Neural cell (in vitro differentiated cells): ENCODE data around the gene RBM4B. TPM values are rescaled to one million over a fixed set of nuclear protein-coding genes. Genes with fewer than 3 reads are reported as not detected.

Experiments
- H2AFZ ChIP-seq: fragments of 200-600, 300-800 bp; sonication (generic), shearing (Covaris generic); 2 replicates; pipeline ENCODE4 v1.6.0; 2014; ENCODE audit warnings: low read depth, mild to moderate bottlenecking, antibody characterized with exemption, low read length, moderate library complexity
- H3F3A ChIP-seq: fragments of 200-600 bp; shearing (Covaris generic); 2 replicates; pipeline ENCODE4 v1.6.1; 2016; ENCODE audit warnings: mild to moderate bottlenecking, moderate library complexity, mixed read lengths, antibody characterized with exemption, low read length; ENCODE audit not compliant: insufficient read depth, poor library complexity, severe bottlenecking
- H3K27ac ChIP-seq: fragments of 200-600, 300-800 bp; sonication (generic), shearing (Covaris generic); 2 replicates; pipeline ENCODE4 v1.5.1; 2014; ENCODE audit warnings: mild to moderate bottlenecking, low read length, moderate library complexity
- H3K27me3 ChIP-seq: fragments of 300-800, 200-600 bp; sonication (generic), shearing (Covaris generic); 2 replicates; pipeline ENCODE4 v1.6.0; 2014; ENCODE audit warnings: mild to moderate bottlenecking, low read depth, low read length, moderate library complexity; ENCODE audit not compliant: insufficient read depth
- H3K36me3 ChIP-seq: fragments of 300-800, 200-600 bp; sonication (generic), shearing (Covaris generic); 2 replicates; pipeline ENCODE4 v1.5.1; 2014; ENCODE audit warnings: mild to moderate bottlenecking, antibody characterized with exemption, low read length, moderate library complexity; ENCODE audit not compliant: insufficient read depth
- H3K4me2 ChIP-seq: fragments of 300-800, 200-600 bp; sonication (generic), shearing (Covaris generic); 2 replicates; pipeline ENCODE4 v1.6.0; 2014; ENCODE audit warnings: mild to moderate bottlenecking, low read length
- H3K4me3 ChIP-seq: fragments of 300-800, 200-600 bp; sonication (generic), shearing (Covaris generic); 2 replicates; pipeline ENCODE4 v1.5.1; 2014; ENCODE audit warnings: mild to moderate bottlenecking, low read length, moderate library complexity
- H3K79me2 ChIP-seq: fragments of 200-600 bp; shearing (Covaris generic); replicated peaks from 2 replicates; pipeline ENCODE4 v1.6.0; 2014; ENCODE audit warnings: mild to moderate bottlenecking, low read length, moderate library complexity; ENCODE audit not compliant: insufficient read depth
- H3K9ac ChIP-seq: fragments of 300-800, 200-600 bp; sonication (generic), shearing (Covaris generic); 2 replicates; pipeline ENCODE4 v1.6.1; 2016; ENCODE audit warnings: mild to moderate bottlenecking, low read length, mixed read lengths
- H3K9me2 ChIP-seq: fragments of 200-600 bp; shearing (Covaris generic); 2 replicates; pipeline ENCODE4 v1.6.1; 2016; ENCODE audit warnings: mild to moderate bottlenecking, low read length, mixed read lengths; ENCODE audit not compliant: insufficient read depth
- H3K9me3 ChIP-seq: fragments of 200-600, 300-800 bp; sonication (generic), shearing (Covaris generic); 2 replicates; pipeline ENCODE4 v1.6.1; 2016; ENCODE audit warnings: mild to moderate bottlenecking, mixed run types, low read length, moderate library complexity, mixed read lengths
- H4K20me1 ChIP-seq: fragments of 200-600 bp; shearing (Covaris generic); 2 replicates; pipeline ENCODE4 v1.6.1; 2016; ENCODE audit warnings: mild to moderate bottlenecking, mixed run types; ENCODE audit not compliant: insufficient read depth
- EP300 ChIP-seq: fragments of 450-650 bp; conservative IDR thresholded peaks from 2 replicates; pipeline ENCODE4 v1.6.1; 2014; ENCODE audit warnings: antibody characterized with exemption, mild to moderate bottlenecking, moderate library complexity; ENCODE audit not compliant: poor library complexity, severe bottlenecking
- EZH2 ChIP-seq: fragments of 200-600, 300-800 bp; shearing (Covaris generic), sonication (generic); IDR thresholded peaks from 2 replicates; pipeline ENCODE4 v1.6.1; 2014; ENCODE audit warnings: antibody characterized with exemption, low read length, borderline replicate concordance, mild to moderate bottlenecking; ENCODE audit not compliant: insufficient read depth, poor library complexity, severe bottlenecking
- MXI1 ChIP-seq: fragments of 450-650 bp; conservative IDR thresholded peaks from 2 replicates; pipeline ENCODE4 v1.6.1; 2014; ENCODE audit warnings: antibody characterized with exemption, mild to moderate bottlenecking; ENCODE audit not compliant: poor library complexity, severe bottlenecking
- POLR2AphosphoS5 ChIP-seq: IDR thresholded peaks from 2 replicates; pipeline ENCODE4 v1.6.1; 2012
- RAD21 ChIP-seq: fragments of 450-650 bp; conservative IDR thresholded peaks from 2 replicates; pipeline ENCODE4 v1.6.1; 2014; ENCODE audit warnings: antibody characterized with exemption, mild to moderate bottlenecking, moderate library complexity
- SMC3 ChIP-seq: fragments of 450-650 bp; conservative IDR thresholded peaks from 2 replicates; pipeline ENCODE4 v1.6.1; 2014; ENCODE audit warnings: antibody characterized with exemption, mild to moderate bottlenecking, moderate library complexity; ENCODE audit not compliant: poor library complexity
- TAF1 ChIP-seq: IDR thresholded peaks from 2 replicates; pipeline ENCODE4 v1.6.1; 2012; ENCODE audit warnings: low read depth
- polyA plus RNA-seq: library from polyadenylated mRNA; depleted of rRNA; stranded (reverse); fragments of >200 nt; gene quantifications from 2 replicates; pipeline ENCODE4 v1.2.3, GENCODE V29; 2014
- TF ChIP-seq, protein P1 (sequence below): IDR thresholded peaks from 2 replicates; pipeline ENCODE4 v1.6.1; 2012; ENCODE audit warnings: borderline replicate concordance
- TF ChIP-seq, protein P2 (sequence below): fragments of 450-650 bp; IDR thresholded peaks from 2 replicates; pipeline ENCODE4 v1.5.1; 2014; ENCODE audit warnings: antibody characterized with exemption, mild to moderate bottlenecking, moderate library complexity; ENCODE audit not compliant: poor library complexity, severe bottlenecking

RBM4B gene
- polyA plus RNA-seq, 1 donor from 2014 or later = 197 TPM

GRCh38 chr11:66719111-66719872 lies 41.6 kb upstream of the RBM4B start:
- no peak overlapping the region for H3K4me2 ChIP-seq
- TF ChIP-seq, protein P1, sequence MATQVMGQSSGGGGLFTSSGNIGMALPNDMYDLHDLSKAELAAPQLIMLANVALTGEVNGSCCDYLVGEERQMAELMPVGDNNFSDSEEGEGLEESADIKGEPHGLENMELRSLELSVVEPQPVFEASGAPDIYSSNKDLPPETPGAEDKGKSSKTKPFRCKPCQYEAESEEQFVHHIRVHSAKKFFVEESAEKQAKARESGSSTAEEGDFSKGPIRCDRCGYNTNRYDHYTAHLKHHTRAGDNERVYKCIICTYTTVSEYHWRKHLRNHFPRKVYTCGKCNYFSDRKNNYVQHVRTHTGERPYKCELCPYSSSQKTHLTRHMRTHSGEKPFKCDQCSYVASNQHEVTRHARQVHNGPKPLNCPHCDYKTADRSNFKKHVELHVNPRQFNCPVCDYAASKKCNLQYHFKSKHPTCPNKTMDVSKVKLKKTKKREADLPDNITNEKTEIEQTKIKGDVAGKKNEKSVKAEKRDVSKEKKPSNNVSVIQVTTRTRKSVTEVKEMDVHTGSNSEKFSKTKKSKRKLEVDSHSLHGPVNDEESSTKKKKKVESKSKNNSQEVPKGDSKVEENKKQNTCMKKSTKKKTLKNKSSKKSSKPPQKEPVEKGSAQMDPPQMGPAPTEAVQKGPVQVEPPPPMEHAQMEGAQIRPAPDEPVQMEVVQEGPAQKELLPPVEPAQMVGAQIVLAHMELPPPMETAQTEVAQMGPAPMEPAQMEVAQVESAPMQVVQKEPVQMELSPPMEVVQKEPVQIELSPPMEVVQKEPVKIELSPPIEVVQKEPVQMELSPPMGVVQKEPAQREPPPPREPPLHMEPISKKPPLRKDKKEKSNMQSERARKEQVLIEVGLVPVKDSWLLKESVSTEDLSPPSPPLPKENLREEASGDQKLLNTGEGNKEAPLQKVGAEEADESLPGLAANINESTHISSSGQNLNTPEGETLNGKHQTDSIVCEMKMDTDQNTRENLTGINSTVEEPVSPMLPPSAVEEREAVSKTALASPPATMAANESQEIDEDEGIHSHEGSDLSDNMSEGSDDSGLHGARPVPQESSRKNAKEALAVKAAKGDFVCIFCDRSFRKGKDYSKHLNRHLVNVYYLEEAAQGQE = no peak
- TF ChIP-seq SMC3 (no peak), EP300 (no peak)
- no peaks in the 10 kb centered on the region for H3K27me3 ChIP-seq
- no peak overlapping the region for H3K9ac ChIP-seq
- no peaks in the 10 kb centered on the region for H3K9me3 ChIP-seq
- H3K79me2 ChIP-seq = peaks cover 16% of the 10 kb centered on the region
- H2AFZ ChIP-seq = no peak overlapping the region
- H3K4me3 ChIP-seq = no peak overlapping the region
- no peaks in the 10 kb centered on the region for H3K9me2 ChIP-seq
- no peaks in the 10 kb centered on the region for H4K20me1 ChIP-seq
- no peaks in the 10 kb centered on the region for H3F3A ChIP-seq
- H3K36me3 ChIP-seq = peaks cover 3% of the 10 kb centered on the region
- H3K27ac ChIP-seq = no peak overlapping the region

GRCh38 chr11:66718320-66718971 lies 40.8 kb upstream of the RBM4B start:
- no peak overlapping the region for H3K4me2 ChIP-seq

More at GRCh38 chr11:66718320-66718971, 40.8 kb upstream of the RBM4B start:
- Histone ChIP-seq H3F3A (no peaks in the 10 kb centered on the region), H3K9me2 (no peaks in the 10 kb centered on the region), H4K20me1 (no peaks in the 10 kb centered on the region), H2AFZ (no peak overlapping the region), H3K79me2 (peaks cover 14% of the 10 kb centered on the region), H3K9me3 (no peaks in the 10 kb centered on the region), H3K4me3 (no peak overlapping the region), H3K36me3 (peaks cover 9% of the 10 kb centered on the region), H3K27ac (no peak overlapping the region), H3K9ac (no peak overlapping the region), H3K27me3 (no peaks in the 10 kb centered on the region)
- TF ChIP-seq, protein P2, sequence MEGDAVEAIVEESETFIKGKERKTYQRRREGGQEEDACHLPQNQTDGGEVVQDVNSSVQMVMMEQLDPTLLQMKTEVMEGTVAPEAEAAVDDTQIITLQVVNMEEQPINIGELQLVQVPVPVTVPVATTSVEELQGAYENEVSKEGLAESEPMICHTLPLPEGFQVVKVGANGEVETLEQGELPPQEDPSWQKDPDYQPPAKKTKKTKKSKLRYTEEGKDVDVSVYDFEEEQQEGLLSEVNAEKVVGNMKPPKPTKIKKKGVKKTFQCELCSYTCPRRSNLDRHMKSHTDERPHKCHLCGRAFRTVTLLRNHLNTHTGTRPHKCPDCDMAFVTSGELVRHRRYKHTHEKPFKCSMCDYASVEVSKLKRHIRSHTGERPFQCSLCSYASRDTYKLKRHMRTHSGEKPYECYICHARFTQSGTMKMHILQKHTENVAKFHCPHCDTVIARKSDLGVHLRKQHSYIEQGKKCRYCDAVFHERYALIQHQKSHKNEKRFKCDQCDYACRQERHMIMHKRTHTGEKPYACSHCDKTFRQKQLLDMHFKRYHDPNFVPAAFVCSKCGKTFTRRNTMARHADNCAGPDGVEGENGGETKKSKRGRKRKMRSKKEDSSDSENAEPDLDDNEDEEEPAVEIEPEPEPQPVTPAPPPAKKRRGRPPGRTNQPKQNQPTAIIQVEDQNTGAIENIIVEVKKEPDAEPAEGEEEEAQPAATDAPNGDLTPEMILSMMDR = no peak
- TF ChIP-seq EZH2 (no peak), EP300 (no peak), RAD21 (no peak), TAF1 (no peak), MXI1 (no peak), SMC3 (no peak), POLR2AphosphoS5 (no peak)
- TF ChIP-seq, protein P1 = no peak
